Kasumi-1 (cell line): Measurements from ENCODE around the gene ENOX1.
"Not testable (repeated sequence)": the region's sequence is repeated elsewhere in the genome, so short reads cannot be mapped to it uniquely, and the experiment has no call there.

Source experiments
- DNase-seq, 2 experiments: peaks; one replicate each; lab custom pipeline; 2025; lab: John Stamatoyannopoulos, UW

ENOX1 gene

GRCh38 chr13:43356567-43356966 lies 430.2 kb downstream of the ENOX1 start:
- peak; percentile 13 to 48 for DNase-seq

DNA sequence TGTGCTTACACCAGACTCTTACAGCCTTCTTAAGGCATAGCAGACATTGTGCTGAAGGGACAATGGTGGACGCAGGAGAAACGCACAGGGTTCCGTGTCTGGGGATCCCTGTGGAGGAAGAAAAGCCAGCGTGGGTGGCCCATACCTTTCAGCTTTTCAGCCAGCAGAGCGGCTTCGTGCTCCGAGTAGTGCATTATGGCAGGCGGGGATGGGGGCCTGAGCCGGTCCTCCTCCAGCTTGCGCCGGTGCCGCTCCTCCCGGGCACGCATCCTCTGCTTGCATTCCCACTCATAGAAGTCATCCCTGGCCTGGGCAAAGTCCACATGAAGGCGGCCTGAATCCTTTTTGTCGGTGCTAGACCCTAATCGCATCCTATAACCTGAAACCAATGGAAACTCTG lies 431.0 kb downstream of the ENOX1 start:
- no peak for DNase-seq

DNA sequence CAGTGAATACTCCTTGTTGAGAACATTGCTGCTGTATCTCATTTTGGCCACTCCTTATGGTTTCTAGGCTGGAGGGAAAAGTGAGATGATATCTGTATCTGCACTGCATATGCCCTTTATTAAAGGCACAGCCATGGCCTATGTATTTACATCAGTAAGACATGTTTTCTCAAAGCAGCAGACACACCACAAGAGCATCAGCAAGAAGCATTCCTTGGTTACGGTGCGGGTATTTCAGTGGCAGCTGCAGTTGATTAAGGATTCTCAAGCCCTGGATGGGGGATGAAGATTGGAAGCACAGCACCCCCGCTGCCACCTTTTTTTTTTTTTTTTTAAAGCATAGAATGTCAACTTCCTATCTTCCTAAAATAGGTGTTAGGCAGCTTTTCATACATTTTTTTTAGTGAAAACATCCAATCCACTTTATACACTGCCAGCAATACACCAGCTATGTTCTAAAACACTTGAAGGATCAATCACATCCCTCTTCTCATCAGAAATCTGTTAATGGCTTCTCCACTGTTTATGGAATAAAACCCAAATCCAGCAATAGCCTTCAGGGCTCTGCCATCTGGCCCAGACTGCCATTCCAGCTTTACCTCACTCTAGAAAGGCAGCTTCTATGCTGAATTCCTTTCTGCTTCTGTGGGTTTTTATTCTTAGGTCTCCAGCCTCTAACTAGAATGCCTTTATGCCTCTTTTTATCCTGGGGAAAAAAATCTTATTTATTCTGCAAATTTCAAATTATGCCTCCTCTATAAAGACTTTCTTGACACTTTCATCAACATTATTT lies 432.4 kb downstream of the ENOX1 start:
- no peak for DNase-seq

GRCh38 chr13:43353631-43354030 lies 433.1 kb downstream of the ENOX1 start:
- DNase-seq: no peak

GRCh38 chr13:43351612-43352011 lies 435.2 kb downstream of the ENOX1 start:
- not testable (repeated sequence) for DNase-seq

GRCh38 chr13:43348397-43348796 lies 438.4 kb downstream of the ENOX1 start:
- no peak for DNase-seq

- DNase-seq: no peak
Observed at GRCh38 chr13:43347877-43348276, 438.9 kb downstream of the ENOX1 start.

GRCh38 chr13:43346427-43346826 lies 440.3 kb downstream of the ENOX1 start:
- DNase-seq: no peak

- no peak for DNase-seq
Observed at GRCh38 chr13:43343645-43344044, 443.1 kb downstream of the ENOX1 start.

DNA sequence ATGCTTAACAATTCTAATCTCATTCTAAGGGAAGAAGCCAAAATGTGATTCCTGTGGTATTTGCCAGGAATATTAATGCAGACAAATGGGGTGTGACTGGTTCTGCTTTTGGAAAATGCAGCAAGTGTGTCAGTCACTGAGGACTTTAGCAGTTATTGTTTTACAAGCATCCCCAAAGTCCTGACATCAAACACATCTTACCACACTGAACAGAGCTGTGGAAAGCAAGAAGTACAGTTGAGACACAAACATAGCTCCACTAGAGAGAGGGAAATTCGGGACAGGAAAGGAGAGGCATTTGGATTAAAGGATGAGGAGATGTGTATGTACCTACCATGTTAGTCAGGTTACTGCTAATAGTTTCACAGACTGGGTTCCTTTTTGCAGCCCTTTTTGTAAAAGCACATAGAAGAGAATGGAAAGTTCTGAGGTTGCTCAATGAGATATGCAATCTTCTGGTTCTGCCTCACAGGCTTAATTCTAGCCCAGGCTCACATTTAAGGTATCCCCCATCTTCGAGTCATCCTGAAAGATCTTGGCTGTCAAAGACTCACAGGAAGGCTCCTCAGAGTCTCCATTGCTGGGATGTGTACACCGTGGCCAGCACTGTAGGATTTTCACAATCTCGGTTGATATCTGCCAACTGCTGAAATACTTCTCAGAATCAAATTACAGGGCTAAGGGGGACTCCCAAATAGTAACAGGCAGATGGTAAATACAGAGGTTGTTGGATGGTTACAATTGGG lies 446.8 kb downstream of the ENOX1 start:
- DNase-seq: no peak

GRCh38 chr13:43339145-43339804 lies 447.5 kb downstream of the ENOX1 start:
- DNase-seq: no peak

DNA sequence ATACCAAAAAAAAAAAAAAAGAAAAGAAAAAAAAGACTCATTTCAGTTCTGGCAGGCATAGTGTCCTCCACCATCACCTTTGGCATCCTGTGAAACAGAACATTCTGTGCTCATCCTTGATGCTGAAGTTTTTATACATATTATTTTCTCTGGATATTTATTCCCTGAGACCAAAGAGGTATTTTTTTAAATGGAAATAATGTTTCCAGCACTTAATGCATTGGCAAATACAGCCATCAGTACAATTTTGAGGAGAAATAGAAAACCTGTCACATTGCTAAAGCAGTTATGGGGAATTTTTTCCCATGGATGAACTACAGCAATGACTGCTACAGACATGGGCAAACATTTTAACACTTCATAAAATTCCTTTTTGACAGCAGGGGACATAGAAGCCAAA lies 451.0 kb downstream of the ENOX1 start:
- DNase-seq: no peak

DNA sequence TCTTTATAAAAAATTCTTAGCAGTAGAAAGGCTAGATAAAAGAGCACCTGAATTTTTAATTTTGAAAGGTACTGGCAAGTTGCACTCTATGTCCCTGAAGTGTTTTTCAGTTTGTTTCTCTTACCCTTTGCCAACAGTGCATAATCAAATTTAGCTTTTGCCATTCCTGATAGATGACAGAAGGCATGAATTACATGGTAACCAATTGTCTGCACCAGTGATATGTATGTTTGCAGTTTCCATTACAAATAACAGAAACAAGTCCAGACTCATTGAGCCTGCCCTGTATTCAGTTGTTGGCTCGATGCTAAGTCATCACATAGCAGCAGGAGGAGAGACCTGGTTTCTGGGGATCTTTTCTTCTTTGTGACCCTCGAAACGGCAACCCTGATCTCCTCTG lies 453.6 kb downstream of the ENOX1 start:
- no peak for DNase-seq

- DNase-seq: no peak
Observed at GRCh38 chr13:43331672-43332071, 455.1 kb downstream of the ENOX1 start.

- no peak for DNase-seq
Observed at GRCh38 chr13:43329702-43330101, 457.1 kb downstream of the ENOX1 start.

DNA sequence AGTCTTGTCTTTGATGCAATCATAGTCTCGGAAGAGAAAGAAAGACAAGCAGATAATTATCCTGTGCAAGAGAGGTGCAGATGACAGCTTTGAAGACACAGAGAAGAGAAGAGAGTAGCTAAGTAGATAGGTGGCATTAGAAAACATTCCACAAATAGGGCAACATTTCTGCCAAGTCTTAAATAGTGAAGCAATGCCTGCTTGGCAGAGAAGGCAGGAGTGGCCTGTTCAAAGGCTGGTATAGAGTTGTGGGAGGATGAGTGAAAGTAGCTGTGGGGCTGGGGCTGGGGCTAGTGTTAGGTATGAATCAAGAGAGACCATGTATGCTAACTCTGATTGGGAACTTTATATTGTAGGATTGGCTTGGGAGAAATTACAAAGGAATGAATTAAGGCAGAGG lies 457.9 kb downstream of the ENOX1 start:
- no peak for DNase-seq

GRCh38 chr13:43326100-43326499 lies 460.7 kb downstream of the ENOX1 start:
- DNase-seq: no peak

GRCh38 chr13:43325636-43326035 lies 461.1 kb downstream of the ENOX1 start:
- no peak for DNase-seq

DNA sequence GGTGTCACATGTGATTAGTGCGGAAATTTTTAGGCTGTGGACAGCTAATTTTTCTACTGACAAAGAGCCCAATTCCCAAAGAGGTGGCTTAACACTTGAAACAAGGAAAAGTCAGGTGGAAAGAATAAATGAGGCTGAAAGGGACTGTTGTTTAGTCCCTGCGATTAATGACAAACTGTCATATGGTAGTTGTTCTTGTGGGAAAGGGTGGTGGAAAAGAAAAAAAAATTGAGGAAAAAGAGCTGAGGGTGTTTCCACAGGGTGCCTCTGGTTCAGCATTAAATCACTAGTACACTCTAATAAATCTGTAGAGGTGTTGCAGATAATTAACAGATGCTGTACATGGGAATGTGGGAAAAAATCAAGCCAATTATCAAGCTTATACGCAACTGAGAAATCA lies 462.6 kb downstream of the ENOX1 start:
- no peak for DNase-seq

DNA sequence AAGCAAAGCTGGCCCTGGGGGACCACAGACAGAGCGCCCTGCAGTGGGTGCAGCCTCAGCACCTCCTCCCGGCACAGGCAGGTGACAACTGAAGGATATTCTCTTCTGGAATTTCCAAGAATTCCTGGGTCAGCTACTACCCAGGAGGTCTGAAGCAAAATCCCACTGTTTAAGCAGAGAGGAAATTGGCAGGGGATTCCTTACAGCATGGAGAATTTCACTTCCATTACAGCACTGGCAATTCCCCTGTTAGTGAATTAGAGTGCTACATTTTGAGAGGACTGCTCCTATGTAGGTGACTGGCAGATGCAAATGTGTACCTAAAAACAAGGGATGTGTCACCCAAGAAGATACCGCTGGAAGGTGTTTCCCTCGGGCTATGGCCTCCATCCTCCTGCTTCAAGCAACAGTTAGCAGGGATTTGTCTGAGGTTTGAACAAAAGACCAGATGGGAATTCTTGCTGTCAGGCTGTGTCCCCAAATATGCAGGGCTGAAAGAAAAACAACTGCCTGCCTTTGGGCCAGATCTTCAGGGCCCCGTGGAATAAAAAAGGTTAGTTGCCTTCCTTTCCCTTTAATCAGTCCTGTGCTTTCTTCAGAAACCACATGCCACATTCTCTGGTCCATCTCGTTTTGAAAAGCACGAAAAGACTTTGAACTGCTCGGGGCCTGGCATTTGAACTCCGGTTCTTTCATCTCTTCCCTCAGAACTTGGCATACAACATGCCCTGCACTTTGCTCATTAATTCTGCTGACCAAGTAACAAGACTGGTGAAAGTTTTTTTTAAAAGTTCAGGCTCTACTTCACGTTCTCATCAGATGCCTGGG lies 466.9 kb downstream of the ENOX1 start:
- DNase-seq: no peak

DNA sequence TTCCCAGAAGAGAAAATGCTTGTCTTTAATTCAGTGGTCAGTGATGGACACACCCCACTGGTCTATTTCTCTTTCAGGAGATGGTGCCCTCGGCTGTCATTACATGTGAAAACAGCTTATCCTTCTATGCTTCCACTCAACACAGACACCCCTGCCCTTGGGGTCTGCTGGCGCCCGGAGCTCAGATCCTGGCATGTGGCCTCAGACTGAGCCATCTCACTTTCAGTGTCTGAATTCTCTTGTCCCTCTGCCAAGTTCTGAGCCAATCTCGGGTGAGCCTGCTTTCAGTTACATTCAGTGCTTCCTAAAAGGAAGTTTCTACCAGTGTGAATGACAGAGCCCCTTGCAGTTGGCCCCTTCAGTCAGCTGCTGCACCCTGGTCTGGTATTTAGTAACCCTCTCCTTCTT lies 469.8 kb downstream of the ENOX1 start:
- peak; percentile 92 to 96 for DNase-seq

GRCh38 chr13:43316281-43316680 lies 470.5 kb downstream of the ENOX1 start:
- DNase-seq: no peak
